Kidney capillary endothelial cell (primary cell): Measurements from ENCODE around the gene TRPC3.
A peak's percentile ranks its signal among the peaks of the same experiment; 100 is the strongest.

Experiments used
- DNase-seq: peaks from one replicate; pipeline ENCODE4 v3.0.0-alpha.2; 2018; ENCODE audit warnings: low spot score

Gene TRPC3

GRCh38 chr4:121951521-121952110, at the start of gene TRPC3:
Gene TRPC3, minus strand, starts transcription at chr4:121952060. Its CDS starts 380 bp downstream, at chr4:121951680.
- DNase-seq = no peak

- DNase-seq = no peak
Measured at GRCh38 chr4:122000849-122001248, 49.0 kb upstream of the TRPC3 start.

- no peak for DNase-seq
Measured at GRCh38 chr4:121998024-121998423, 46.2 kb upstream of the TRPC3 start.

GRCh38 chr4:121995790-121996537, 44.1 kb upstream of the TRPC3 start:
- no peak for DNase-seq

GRCh38 chr4:121991968-121992367, 40.1 kb upstream of the TRPC3 start:
- no peak for DNase-seq

- no peak for DNase-seq
Measured at GRCh38 chr4:121990489-121990888, 38.6 kb upstream of the TRPC3 start.

- DNase-seq = no peak
Measured at GRCh38 chr4:121989715-121990114, 37.9 kb upstream of the TRPC3 start.

GRCh38 chr4:121988950-121989349, 37.1 kb upstream of the TRPC3 start:
- DNase-seq = no peak

GRCh38 chr4:121980643-121981042, 28.8 kb upstream of the TRPC3 start:
- no peak for DNase-seq

GRCh38 chr4:121978172-121978516, 26.3 kb upstream of the TRPC3 start:
- DNase-seq = no peak

- DNase-seq = no peak
Measured at GRCh38 chr4:121977251-121978171, 25.7 kb upstream of the TRPC3 start.

- DNase-seq = no peak
Measured at GRCh38 chr4:121975784-121976183, 23.9 kb upstream of the TRPC3 start.

GRCh38 chr4:121973816-121974215, 22.0 kb upstream of the TRPC3 start:
- DNase-seq = no peak

GRCh38 chr4:121968859-121969258, 17.0 kb upstream of the TRPC3 start:
- DNase-seq = no peak

GRCh38 chr4:121964958-121965357, 13.1 kb upstream of the TRPC3 start:
- no peak for DNase-seq

- no peak for DNase-seq
Measured at GRCh38 chr4:121960818-121961217, 9.0 kb upstream of the TRPC3 start.

GRCh38 chr4:121958777-121959176, 6.9 kb upstream of the TRPC3 start:
- DNase-seq = no peak

- no peak for DNase-seq
Measured at GRCh38 chr4:121957266-121957665, 5.4 kb upstream of the TRPC3 start.

GRCh38 chr4:121953860-121954259, 2.0 kb upstream of the TRPC3 start:
- DNase-seq = no peak

- DNase-seq = no peak
Measured at GRCh38 chr4:121952290-121952689, 430 bp upstream of the TRPC3 start.

GRCh38 chr4:121950680-121951520, 960 bp downstream of the TRPC3 start:
- peak; percentile 14 for DNase-seq

- peak; percentile 59 for DNase-seq
Measured at GRCh38 chr4:121950212-121950679, 1.6 kb downstream of the TRPC3 start.
